CD4-positive, alpha-beta T cell treated with Interleukin-1 beta for 1 hour (primary cell): ENCODE measurements around the gene INTS6L.
"Not testable (repeated sequence)": the region's sequence is repeated elsewhere in the genome, so short reads cannot be mapped to it uniquely, and the experiment has no call there.

ENCODE experiments used
- DNase-seq, 2 donors: peaks; one replicate each; pipeline ENCODE4 v3.0.0-alpha.2; 2020 to 2022

The INTS6L gene

DNA sequence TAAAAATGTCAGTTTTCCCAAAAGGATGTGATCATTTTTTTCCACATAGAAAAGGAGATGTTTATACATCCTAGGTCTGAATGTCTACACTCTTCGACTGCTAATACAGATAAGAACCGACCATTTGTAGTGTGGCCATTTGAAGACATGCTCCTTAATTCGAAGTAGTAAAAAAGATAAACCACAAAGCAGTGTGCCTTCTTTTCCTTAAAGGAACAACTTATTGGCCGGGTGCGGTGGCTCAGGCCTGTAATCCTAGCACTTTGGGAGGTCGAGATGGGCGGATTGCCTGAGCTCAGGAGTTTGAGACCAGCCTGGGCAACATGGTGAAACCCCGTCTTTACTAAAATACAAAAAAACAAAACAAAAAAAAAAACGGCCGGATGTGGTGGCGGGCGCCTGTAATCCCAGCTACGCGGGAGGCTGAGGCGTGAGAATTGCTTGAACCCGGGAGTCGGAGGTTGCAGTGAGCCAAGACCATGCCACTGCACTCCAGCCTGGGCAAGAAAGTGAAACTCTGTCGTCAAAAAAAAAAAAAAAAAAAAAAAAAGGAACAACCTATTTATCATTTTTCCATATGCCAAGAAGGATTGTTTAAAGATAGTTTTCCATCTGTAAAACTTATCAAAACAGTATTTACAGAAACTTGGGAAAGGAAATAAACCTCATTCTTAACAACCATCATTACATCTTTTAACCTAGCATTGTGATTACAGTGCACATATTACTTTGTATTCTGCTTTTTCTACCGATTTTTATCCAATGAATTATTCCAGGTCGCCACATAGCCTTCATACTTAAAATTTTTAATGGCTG, 2.6 kb downstream of the INTS6L start:
- peak in 1 of 2 donors; percentile 16 for DNase-seq

DNA sequence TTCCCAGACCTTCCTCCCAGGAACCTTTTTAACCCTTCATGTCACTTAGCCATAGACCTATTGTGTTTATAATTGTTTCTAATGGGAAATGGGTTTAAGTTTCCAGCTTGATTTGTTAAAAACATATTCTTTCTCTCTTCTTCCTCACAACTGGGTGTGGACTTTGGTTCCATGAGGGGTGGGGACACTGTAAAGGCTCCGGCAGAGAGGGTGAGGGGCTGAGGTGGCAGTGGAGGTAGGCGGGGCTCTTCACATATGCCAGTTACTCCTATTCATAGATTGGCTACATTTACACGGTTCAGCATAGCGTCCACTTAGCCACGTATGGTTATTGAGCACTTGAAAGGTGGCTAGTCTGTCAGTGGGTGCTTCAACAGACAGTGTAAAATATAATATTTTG, 7.8 kb downstream of the INTS6L start:
- no peak for DNase-seq

DNA sequence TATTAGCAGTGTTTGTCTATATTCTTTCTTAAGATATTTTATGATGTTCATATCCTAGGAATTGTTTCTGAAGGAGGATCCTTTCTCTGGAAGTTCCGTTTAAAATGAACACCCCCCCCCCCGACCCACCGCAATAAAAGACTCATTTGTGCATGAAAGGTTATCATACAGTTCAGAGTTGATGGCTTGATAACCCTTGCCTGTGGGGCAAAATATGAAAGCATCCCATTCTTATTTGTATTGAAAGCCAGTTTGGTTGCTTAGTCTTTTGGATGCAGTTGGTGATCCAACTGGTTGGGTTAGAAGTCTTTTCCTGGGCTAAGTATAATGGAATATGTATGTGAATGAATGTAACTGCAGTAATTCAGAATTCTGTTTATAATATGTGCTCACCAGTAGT, 8.3 kb downstream of the INTS6L start:
- DNase-seq: no peak

DNA sequence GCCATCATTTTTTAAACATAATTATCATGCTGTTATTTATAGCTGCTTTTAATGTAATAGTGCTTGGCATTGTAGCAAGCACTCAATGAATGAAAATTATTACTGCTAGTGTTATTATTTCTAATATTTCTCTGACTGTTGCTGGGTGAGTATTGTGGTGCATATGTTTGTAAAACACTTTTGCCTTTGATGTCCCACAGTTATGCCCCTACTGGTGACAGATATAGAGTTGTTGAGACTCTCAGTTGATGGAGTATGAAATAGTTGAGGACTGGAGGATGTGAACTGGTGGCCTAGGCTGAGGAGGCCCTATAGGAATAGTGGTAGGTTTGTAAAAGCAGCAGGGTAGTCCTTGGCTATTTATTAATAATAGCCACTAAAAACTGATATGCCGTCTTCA, 9.6 kb downstream of the INTS6L start:
- no peak for DNase-seq

DNA sequence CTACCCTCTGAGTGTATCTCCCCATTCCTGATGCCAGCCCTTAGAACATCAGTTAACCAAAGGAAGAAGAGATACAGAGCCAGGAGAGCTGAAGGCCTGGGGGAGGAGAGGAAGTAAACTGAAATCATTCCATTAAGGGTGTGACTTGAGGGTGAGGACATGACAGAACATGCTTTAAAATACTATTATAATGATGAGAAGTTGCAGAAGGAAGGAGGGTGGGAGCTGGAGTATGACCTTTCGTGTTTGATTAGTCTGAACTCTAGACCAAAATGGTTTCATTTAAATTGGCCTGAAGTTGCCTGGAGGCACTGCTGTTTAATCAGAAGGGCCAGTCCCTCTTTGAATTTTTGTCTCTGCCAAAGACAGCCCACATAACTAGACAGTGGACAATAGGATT, 11.4 kb downstream of the INTS6L start:
- DNase-seq: no peak

DNA sequence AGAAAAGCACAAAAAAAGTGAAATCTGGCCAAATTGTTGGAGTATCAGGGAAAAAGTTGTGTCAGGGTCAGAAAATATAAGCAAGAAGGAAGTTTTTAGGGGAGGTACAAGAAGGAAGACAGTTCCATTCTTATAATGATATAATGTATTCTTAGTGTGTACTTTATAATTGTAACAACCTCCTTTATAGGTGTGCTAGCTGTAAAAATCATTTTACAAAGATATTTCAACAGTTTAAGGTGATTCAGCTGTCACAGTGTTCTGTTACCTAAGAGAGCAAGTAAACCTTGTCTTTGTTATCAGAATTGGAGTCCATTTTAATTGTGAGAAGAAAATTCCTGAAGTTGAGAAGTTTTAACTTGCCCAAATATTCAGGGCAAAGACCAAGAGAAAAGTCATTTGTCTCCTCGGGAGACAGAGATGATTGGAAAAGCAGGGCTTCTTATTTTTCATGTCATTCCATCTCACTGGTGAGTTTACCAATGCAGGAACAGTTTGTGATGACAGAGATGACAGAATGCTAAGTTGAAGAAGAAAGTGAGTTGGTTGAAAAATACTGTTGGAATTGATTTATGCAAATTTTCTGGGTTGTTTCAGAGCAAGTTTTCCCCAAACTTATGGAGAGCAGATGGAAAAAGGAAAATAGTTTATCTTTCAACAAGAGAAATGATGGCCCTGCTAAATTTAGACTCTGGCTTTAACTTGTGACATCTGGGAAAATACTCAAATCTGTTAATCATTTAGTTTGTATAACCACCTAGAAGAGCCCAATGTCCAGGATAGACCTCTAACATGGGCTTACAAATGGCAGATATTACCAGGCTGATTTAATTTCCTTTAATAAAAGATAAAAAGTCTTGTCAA, 14.8 kb downstream of the INTS6L start:
- no peak for DNase-seq

DNA sequence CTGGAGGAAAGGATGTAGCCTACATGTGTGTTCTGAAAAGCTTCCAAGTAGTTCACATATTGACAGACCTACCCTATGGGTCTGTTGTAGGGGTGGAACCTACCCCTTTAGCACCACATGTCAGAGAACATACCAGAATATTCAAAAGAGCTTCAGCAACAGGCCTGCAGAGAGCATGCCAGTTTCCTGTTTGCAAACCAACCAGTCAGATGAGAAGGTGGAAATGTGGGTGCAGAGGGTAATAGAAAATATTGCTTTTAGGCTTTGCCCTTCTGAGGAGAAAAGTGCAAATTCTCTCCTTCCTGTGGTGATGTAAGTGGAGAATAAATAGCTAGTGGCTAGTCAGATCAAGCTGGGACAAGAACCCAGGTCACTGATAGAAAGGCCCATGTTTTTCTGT, 16.4 kb downstream of the INTS6L start:
- DNase-seq: peak; percentile 2 to 21

DNA sequence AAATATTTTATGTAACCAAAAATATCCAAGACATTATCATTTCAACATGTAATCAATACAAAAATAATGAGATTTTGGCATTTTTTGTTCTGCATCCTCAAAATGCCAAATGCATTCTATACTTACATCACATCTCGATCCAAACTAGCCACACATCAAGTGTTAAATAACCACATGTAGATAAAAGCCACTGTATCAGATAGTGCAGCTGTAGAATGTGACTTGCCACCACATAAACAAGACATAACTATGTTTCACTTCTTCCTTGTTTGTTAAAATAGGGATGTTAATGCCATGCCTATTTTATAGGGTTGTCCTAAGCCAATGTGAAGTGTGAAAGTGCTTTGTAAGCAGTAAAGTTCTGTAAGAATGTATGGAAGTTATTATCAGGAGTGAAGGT, 20.9 kb downstream of the INTS6L start:
- no peak for DNase-seq

DNA sequence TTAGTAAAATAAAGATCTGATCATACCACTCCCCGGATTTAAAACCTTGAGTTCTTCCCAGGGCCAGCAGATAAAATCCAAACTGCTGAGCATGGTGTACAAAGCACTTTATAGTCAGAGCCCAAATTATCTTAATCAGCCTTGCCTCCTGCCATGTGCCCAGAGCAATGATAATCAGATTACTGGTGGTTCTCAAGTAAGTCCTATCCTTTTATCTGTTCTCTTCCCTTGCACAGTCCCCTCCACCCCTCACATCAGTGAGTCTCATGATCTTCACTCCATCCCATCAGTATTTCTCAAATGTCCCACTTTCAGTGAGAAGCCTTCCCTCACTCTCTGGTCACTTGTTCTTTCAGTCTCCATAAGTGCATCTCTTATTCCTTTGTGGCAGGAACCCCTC, 22.7 kb downstream of the INTS6L start:
- no peak for DNase-seq

DNA sequence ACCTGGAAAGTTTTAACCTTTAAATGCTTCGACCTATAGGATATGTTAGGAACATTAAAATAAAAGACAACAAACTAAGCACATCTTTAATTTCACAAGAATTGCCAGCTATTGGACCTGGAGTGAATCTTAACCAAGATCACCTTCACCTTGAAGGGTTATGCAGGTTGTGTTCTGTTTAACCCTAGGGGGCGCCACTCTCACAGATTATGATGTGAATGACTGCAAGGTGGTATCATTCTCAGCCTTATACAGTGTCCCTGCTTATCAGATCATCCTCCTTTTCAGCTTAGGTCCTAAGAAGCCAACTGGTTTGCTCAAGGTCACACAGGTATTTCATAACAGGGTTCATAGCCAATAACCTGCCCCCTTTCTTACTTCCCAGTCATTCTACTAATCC, 23.5 kb downstream of the INTS6L start:
- DNase-seq: peak; percentile 38 to 47

DNA sequence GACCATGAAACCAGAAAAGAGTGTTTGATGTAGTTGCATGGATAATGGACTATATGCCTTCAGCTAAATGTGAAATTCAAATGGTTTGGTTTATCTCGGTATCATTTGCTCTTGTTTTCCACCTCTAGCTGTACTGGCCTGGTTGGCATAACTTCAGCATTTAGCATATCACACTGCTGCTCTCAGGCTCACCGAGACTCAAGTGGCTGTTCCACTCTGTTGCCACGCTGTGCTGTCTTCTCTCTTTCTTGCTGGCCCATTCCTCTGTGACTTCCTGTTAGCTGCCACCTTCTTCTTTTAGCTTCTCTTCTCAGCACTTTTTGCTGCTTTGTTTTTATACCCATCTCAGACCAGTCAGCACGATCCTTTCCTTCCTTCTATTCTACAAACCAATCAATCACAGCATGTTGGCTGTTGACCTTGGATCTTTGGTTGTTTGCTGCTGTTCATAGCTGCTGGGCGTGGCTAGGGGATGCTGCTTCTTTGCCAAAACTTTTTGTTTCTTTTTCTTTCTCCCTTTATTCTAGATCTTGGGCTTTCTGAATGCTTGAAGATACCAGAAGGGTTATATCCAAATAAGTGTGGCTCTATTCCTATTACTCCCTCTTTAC, 24.0 kb downstream of the INTS6L start:
- peak in 1 of 2 donors; percentile 1 for DNase-seq

DNA sequence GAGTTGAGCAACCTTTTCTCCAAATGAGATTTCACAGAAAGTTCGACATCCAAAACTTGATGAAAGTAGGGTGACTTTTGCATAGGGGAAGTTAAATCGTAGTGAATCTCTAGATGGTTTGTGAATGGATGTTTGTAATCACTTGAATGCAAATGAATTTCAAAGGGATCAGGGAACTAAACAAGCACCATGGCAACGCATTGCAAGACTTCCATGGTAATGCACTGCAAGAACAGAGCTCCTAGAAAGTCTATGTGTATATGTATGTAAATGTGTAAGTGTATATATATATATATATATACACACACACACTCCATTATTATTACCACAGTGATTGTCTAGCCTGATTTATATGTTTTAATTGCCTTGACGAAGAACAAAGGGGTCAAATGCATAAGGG, 27.3 kb downstream of the INTS6L start:
- DNase-seq: no peak

DNA sequence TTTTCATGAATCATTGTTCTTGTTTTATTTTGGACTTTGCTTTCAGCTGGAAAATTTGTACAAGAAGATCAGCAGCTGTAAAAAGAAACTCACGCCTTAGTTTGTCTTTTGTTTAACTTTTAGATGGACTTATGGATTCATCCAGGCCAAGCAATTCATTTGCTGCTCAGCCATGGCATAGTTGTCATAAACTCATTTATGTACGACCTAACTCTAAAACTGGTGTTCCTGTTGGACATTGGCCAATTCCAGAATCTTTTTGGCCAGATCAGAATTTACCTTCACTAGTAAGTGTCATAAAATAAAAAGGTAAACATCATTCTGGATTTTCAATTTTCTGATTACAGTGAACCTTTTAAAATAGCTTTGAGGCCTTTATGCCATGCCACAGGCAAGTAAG, 29.1 kb downstream of the INTS6L start:
- no peak for DNase-seq

DNA sequence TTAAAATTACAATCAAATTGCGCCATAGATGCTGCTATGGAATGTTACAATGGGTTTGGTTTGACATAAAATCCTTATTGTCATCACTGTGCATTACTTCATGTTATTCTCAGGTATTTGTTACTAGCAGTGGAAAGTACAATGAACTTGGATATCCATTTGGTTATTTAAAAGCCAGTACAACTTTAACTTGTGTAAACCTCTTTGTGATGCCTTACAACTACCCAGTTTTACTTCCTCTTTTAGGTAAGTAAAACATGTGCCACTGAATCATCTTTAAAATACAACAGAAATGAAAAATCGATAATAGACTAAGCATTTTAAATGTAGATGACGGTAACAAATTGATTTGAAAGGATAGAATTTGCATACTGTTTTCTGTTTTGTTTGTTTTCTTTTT, 35.6 kb downstream of the INTS6L start:
- no peak for DNase-seq

DNA sequence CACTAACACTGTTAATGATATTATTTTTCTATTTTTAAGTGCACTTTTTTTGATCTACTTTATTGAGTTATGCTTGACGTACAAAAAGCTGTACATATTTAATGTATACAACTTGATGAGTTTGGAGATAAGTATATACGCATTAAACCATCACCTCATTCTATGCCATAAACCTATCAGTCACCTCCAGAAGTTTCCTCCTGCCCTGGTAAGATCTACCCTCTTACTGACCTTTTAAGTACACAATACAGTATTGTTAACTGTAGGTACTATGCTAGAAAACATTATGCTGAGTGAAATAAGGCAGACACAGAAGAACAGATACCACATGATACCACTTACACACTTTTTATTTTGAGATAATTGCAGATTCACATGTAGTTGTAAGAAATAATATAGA, 36.9 kb downstream of the INTS6L start:
- no peak for DNase-seq

DNA sequence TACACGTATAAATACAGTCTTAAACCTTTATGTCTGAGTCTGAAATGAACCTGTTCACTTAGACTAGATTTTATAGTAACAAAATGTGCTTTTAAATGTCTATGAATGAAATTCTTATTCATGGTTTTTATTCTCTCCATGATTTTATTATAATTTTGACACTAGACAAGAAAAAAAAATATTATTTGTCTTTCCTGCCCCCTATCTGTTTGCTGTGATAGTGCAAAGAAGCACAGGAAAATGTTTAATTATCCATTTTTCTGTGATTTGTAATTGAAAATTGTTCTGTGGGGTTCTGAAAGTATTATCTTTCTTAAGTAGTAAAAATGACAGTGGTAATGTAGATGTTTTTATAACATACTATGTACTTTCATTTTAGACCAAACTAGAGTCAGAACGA, 52.0 kb downstream of the INTS6L start:
- DNase-seq: peak in 1 of 2 donors; percentile 9

DNA sequence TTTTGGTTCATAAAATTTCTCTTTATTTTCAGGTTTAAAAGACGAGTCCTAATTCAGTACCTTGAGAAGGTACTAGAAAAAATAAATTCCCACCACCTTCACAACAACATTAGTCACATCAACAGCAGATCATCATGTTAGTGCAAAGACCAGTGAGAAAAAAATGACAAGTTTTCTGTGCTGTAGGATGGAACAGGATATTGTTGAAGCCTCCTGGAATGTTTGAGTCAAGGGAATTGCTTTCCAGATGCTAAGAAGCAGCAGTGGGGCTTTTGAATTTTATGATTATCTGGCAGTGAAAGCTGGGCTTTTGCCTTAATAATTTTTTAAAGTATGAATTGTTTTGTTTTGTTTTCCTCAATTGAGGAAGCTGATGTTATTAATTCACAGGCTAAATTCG, 61.0 kb downstream of the INTS6L start:
- no peak for DNase-seq

DNA sequence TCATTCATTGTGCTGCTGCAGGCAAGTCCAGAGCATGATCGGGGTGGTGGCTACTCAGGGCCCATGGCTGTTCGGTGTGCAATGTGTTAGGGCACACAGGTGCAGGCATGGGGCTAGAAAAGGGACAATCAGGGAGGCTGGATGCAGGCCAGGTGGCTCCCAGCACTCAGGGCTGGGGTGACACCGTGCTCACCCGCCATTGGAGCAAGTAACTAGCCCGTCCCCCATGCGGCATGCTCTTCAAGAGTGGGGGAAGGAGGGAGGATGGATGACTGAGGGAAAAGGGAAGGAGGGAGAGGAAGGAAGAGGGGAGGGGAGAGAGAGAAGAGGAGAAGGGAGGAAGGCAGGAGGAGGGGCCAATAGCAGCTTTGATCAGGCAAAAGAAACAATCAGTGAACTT, 64.7 kb downstream of the INTS6L start:
- DNase-seq: no peak

DNA sequence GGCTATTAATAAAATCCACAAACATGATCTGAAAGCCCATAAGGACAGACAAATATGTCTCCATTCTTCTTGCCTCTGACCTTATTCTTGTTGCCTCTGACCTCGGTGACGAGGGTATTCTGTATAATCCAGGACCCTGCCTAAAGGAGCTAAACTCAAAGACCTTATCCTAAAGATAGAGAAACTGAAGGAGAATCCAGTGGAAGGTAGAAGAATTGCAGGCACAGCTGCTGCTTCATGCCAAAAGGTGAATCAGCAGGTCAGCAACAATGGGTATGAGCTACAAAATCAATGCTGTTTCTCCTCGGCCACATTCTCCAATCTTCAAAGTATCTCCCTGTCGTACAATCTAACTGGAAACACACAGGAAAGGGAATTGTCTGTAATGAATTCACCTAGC, 71.4 kb downstream of the INTS6L start:
- no peak for DNase-seq

DNA sequence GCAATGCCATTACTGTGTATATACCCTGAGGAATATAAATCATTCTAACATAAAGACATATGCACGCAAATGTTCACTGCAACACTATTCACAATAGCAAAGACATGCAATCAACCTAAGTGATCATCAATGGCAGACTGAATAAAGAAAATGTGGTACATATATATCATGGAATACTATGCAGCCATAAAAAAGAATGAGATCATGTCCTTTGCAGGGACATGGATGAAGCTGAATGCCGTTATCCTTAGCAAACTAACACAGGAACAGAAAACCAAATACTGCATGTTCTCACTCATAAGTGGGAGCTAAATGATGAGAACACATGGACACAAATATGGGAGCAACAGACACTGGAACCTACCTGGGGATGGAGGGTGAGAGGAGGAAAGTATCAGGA, 73.6 kb downstream of the INTS6L start:
- not testable (repeated sequence) for DNase-seq

DNA sequence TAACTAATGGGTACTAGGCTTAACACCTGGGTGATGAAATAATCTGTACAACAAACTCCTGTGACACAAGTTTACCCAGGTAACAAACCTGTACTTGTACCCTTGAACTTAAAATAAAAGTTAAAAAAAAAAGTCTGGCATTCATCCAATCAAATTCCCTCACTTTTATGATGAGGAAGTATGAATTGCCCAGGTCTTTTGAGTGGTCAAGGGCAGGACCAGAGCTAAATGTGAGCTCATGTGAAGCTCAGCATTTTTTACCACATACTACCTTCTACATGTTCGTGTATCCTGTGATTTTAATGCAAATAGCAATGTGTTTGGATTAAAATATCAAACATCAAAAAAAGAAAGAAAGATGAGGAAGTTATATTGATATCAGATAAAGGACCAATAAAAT, 74.0 kb downstream of the INTS6L start:
- DNase-seq: not testable (repeated sequence)

DNA sequence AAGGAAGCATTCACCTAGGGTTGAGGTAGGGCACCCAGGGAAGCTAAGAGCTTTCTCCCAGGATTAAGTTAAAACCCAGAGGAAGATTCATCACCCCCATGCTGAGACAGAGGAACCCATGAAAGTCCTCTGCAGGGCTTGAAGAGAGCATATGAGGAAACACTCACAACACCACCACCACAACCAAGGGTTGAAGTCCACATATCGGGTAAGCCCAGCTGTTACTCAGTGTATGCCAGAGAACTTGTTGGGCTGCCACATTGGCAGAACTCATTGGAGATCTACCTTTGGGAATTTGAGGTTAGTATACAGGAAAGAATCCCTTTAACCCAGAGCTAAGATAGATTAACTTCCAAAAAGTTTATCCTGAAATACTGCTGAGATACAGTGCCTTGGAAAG, 75.1 kb downstream of the INTS6L start:
- no peak for DNase-seq

DNA sequence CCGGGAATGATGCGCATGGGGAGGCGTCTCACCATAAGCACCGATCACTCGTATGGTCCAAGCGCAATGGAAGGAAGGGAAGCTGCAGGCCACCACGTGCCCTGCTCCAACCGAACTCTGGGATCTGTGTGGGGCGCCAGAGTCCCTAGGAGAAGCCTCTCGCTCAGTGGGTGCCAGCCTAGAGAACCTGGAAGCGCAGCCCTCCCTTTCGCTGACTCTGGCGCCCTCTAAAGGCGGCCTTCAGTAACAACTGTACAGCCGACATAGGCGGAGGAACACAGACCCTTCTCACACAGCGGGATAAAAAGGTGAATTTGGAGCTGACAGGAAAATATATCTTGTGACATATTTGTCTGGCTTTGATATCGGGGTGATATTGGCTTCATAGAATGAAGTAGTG, 76.0 kb downstream of the INTS6L start:
- DNase-seq: peak; percentile 18 to 34

DNA sequence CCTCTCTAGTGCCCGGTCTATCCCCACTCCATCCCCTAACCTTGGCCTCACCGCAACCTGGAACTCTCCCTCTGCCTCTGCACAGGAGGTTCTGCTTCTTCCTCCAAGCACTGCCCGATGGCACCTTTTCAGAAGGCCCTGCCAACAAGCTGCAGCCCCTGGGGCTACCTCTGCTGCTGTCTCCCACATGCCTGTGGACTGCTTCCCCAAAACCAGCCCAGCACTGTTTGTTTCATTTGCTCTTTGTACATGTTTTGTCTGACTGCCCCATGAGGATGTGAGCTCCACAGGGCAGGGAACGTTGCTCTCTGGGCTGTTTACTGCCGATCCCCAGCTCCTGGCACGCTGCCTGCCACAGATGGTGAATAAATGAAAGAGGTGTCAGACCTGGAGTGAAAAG, 85.4 kb downstream of the INTS6L start:
- no peak for DNase-seq
